Endothelial cell of umbilical vein (primary cell): Measurements from ENCODE around the gene COPE. TPM values are rescaled to one million over a fixed set of nuclear protein-coding genes. Genes with fewer than 3 reads are reported as not detected.
A peak's percentile ranks its signal among the peaks of the same experiment; 100 is the strongest.

Experiments
- BruUV-seq: library from RNA; stranded (reverse); fragments of 400-500 nt; replicated peaks from 2 replicates; lab custom pipeline; 2021; lab: Mats Ljungman, UMichigan
- CTCF ChIA-PET: fragments of 300-600, 350-600 bp; sonication (Branson Sonifier 250); formaldehyde crosslinking; loops from one replicate; lab custom pipeline; 2021; ENCODE audit warnings: antibody characterized with exemption, inconsistent platforms; lab: Charles Lee
- POLR2A ChIA-PET: fragments of 300-600, 350-600 bp; sonication (Branson Sonifier 250); formaldehyde crosslinking; loops from one replicate; lab custom pipeline; 2021; ENCODE audit warnings: antibody characterized with exemption, inconsistent platforms; lab: Charles Lee
- DNase-seq: peaks from one replicate; pipeline ENCODE4 v3.0.0-alpha.2; 2011; ENCODE audit warnings: low read depth, low spot score
- FAIRE-seq: peaks from 2 replicates; lab custom pipeline; 2011; peaks lifted over from hg19 to GRCh38; lab: Jason Lieb, UNC
- H2AFZ ChIP-seq: 2 replicates; pipeline ENCODE4 v1.6.0; 2012; ENCODE audit warnings: low read depth, low read length, control low read depth, inconsistent platforms
- H3K27ac ChIP-seq: 2 replicates; pipeline ENCODE4 v1.5.1; 2011; ENCODE audit warnings: low read depth, mild to moderate bottlenecking, control low read depth, low read length, moderate library complexity; ENCODE audit not compliant: insufficient read depth
- H3K27me3 ChIP-seq, 2 experiments: 2 replicates each; pipeline versions ENCODE4 v1.6.0 to v1.6.1; 2011; ENCODE audit warnings: low read length in 2 of 2, mixed read lengths in 1 of 2; ENCODE audit not compliant: control insufficient read depth in 2 of 2, insufficient read depth in 2 of 2
- H3K36me3 ChIP-seq, 2 experiments: 2 replicates in 1 of 2; 3 replicates in 1 of 2; pipeline ENCODE4 v1.5.1; 2011; ENCODE audit warnings: low read length in 2 of 2, mild to moderate bottlenecking in 1 of 2, moderate library complexity in 1 of 2; ENCODE audit not compliant: control insufficient read depth in 2 of 2, insufficient read depth in 2 of 2; ENCODE audit errors: extremely low read depth in 1 of 2
- H3K4me1 ChIP-seq: 3 replicates; pipeline ENCODE4 v1.5.1; 2011; ENCODE audit warnings: mild to moderate bottlenecking, low read length; ENCODE audit not compliant: control insufficient read depth, insufficient read depth; ENCODE audit errors: extremely low read depth
- H3K4me2 ChIP-seq: 2 replicates; pipeline ENCODE4 v1.6.1; 2011; ENCODE audit warnings: low read length, control low read depth, mixed read lengths; ENCODE audit not compliant: insufficient read depth
- H3K4me3 ChIP-seq, 3 experiments: fragments of 200-600 bp in 1 of 3; sonication (generic), shearing (Covaris generic) in 1 of 3; replicated peaks in 1 of 3; 2 replicates each; pipeline ENCODE4 v1.5.1; 2011 to 2016; ENCODE audit warnings: control low read depth in 3 of 3, low read length in 3 of 3, mild to moderate bottlenecking in 2 of 3, inconsistent platforms in 1 of 3, low read depth in 1 of 3, moderate library complexity in 1 of 3; ENCODE audit not compliant: insufficient read depth in 1 of 3
- H3K79me2 ChIP-seq: 2 replicates; pipeline ENCODE4 v1.6.0; 2012; ENCODE audit warnings: low read length, inconsistent platforms; ENCODE audit not compliant: control insufficient read depth, insufficient read depth
- H3K9ac ChIP-seq: replicated peaks from 2 replicates; pipeline ENCODE3; 2011; ENCODE audit warnings: low read length, control low read depth; ENCODE audit not compliant: insufficient read depth; ENCODE audit errors: extremely low read depth
- H3K9me1 ChIP-seq: replicated peaks from 3 replicates; pipeline ENCODE4 v1.6.0; 2011; ENCODE audit warnings: mild to moderate bottlenecking, low read length; ENCODE audit not compliant: control insufficient read depth, insufficient read depth; ENCODE audit errors: extremely low read depth
- H3K9me3 ChIP-seq: replicated peaks from 2 replicates; pipeline ENCODE4 v1.5.1; 2012; ENCODE audit warnings: low read length, inconsistent platforms; ENCODE audit not compliant: control insufficient read depth, insufficient read depth
- H4K20me1 ChIP-seq: replicated peaks from 2 replicates; pipeline ENCODE3; 2011; ENCODE audit warnings: mild to moderate bottlenecking, low read length; ENCODE audit not compliant: control insufficient read depth, insufficient read depth; ENCODE audit errors: extremely low read depth
- CTCF ChIP-seq, 2 donors: IDR thresholded peaks; 1 replicate in 1 of 2; 2 replicates in 1 of 2; pipeline ENCODE4 v1.5.1; 2011; ENCODE audit warnings: low read length in 2 of 2, mild to moderate bottlenecking in 2 of 2, moderate library complexity in 2 of 2, control low read depth in 1 of 2, inconsistent platforms in 1 of 2, low read depth in 1 of 2; ENCODE audit not compliant: insufficient read depth in 1 of 2; ENCODE audit errors: extremely low read depth in 1 of 2
- EZH2 ChIP-seq: IDR thresholded peaks from 2 replicates; pipeline ENCODE4 v1.6.1; 2012; ENCODE audit warnings: borderline replicate concordance, low read depth, mild to moderate bottlenecking, moderate library complexity, low read length, inconsistent platforms; ENCODE audit not compliant: severe bottlenecking
- FOS ChIP-seq: IDR thresholded peaks from 2 replicates; pipeline ENCODE4 v1.6.1; 2011; ENCODE audit warnings: mild to moderate bottlenecking, low read length, moderate library complexity, borderline replicate concordance; ENCODE audit not compliant: insufficient read depth
- GATA2 ChIP-seq: IDR thresholded peaks from 2 replicates; pipeline ENCODE4 v1.7.0; 2011; ENCODE audit warnings: low read depth, mild to moderate bottlenecking, moderate library complexity, mixed read lengths, low read length; ENCODE audit not compliant: insufficient read length, insufficient read depth
- JUN ChIP-seq: IDR thresholded peaks from 2 replicates; pipeline ENCODE4 v1.6.1; 2011; ENCODE audit warnings: borderline replicate concordance, low read depth; ENCODE audit not compliant: insufficient read length, insufficient read depth
- MAX ChIP-seq: IDR thresholded peaks from 2 replicates; pipeline ENCODE4 v1.6.1; 2011; ENCODE audit not compliant: insufficient read depth, insufficient read length
- MYC ChIP-seq: IDR thresholded peaks from one replicate; pipeline ENCODE4 v1.6.1; 2011; ENCODE audit warnings: mild to moderate bottlenecking, low read depth, low read length
- POLR2A ChIP-seq: IDR thresholded peaks from 2 replicates; pipeline ENCODE4 v1.6.1; 2012; ENCODE audit warnings: low read depth, mild to moderate bottlenecking, control low read depth, low read length
- POLR2AphosphoS5 ChIP-seq: IDR thresholded peaks from 2 replicates; pipeline ENCODE4 v1.6.1; 2012; ENCODE audit warnings: low read depth, mild to moderate bottlenecking, control low read depth, low read length, moderate library complexity; ENCODE audit not compliant: insufficient read depth
- dilution Hi-C: fragments of 300-500 bp; cut with MboI; formaldehyde crosslinking; loops from one replicate; pipeline ENCODE4 v1.15.0; 2019; ENCODE audit warnings: low sequenced_read_pairs; ENCODE audit not compliant: extremely low pct_ligation_motif_present
- intact Hi-C: fragments of 100-400 bp; cut with micrococcal nuclease; formaldehyde crosslinking; loops from one replicate; pipeline ENCODE4 v1.10.0; 2022
- polyA plus RNA-seq, 4 experiments: library from polyadenylated mRNA; depleted of rRNA in 3 of 4; stranded (reverse) in 3 of 4; unstranded in 1 of 4; fragments of >200 nt; gene quantifications; 2 replicates each; pipeline versions ENCODE4 v1.2.1 to v1.2.3, GENCODE V29; 2011 to 2012; ENCODE audit warnings: missing spikeins in 1 of 4
- total RNA-seq: library from RNA; stranded (reverse); gene quantifications from 2 replicates; pipeline ENCODE4 v1.2.3, GENCODE V29; 2021

Gene COPE
- total and polyA plus RNA-seq, 2 donors (not counting 3 experiments of a cell fraction or from before 2014, with no cell fraction given) = 252 to 407 TPM

- intact Hi-C loops (no loop called here), dilution Hi-C loops (no loop called here)
- no peak for TF ChIP-seq CTCF (IDR thresholded peaks at IDR 0.05; ENCODE audit: extremely low read depth in 1 of 2, insufficient read depth in 1 of 2, low read depth in 1 of 2, low read length in 2 of 2)
- TF ChIP-seq EZH2 = no peak
- no TSS peak for BruUV-seq
- Histone ChIP-seq H4K20me1 (no peaks in the 10 kb centered on the region), H3K4me2 (no peak overlapping the region), H3K9me3 (no peaks in the 10 kb centered on the region), H3K4me1 (peaks cover 7% of the 10 kb centered on the region), H2AFZ (no peak overlapping the region), H3K9me1 (no peaks in the 10 kb centered on the region), H3K79me2 (peaks cover 27% of the 10 kb centered on the region), H3K4me3 (no peak overlapping the region), H3K27me3 (no peaks in the 10 kb centered on the region), H3K27ac (no peak overlapping the region), H3K9ac (no peak overlapping the region), H3K36me3 (peaks cover 5 to 13% of the 10 kb centered on the region in 2 experiments)
- no peak for DNase-seq
- ChIA-PET POLR2A (no interaction called here), CTCF (interaction anchor here (2.5 kb wide), 1 partner anchor 44 kb away, joined by 14 read pairs; no protein-coding TSS in a partner anchor)
- FAIRE-seq = no peak
These were observed 23.5 kb upstream of the COPE start for GRCh38 chr19:18942692-18943091.

- ChIA-PET POLR2A (interaction anchor here (0.6 kb wide), 1 partner anchor 33 kb away, joined by 4 read pairs; no protein-coding TSS in a partner anchor), CTCF (interaction anchor here (2.5 kb wide), 1 partner anchor 45 kb away, joined by 14 read pairs; no protein-coding TSS in a partner anchor)
- Histone ChIP-seq H3K4me2 (peak overlapping the region; percentile 58), H3K27me3 (no peaks in the 10 kb centered on the region), H3K79me2 (peaks cover 27% of the 10 kb centered on the region), H3K27ac (no peak overlapping the region), H3K4me3 (peak overlapping the region in 2 of 3 experiments; percentile 32 to 40), H4K20me1 (no peaks in the 10 kb centered on the region), H3K36me3 (peaks cover 5 to 17% of the 10 kb centered on the region in 2 experiments), H3K9me1 (no peaks in the 10 kb centered on the region), H2AFZ (peak overlapping the region; percentile 84), H3K9ac (no peak overlapping the region), H3K9me3 (no peaks in the 10 kb centered on the region), H3K4me1 (peaks cover 7% of the 10 kb centered on the region)
- intact Hi-C loops (loop anchor here (2.0 kb wide), 1 partner anchor 23 kb away; the partner anchor contains the start of genes COPE and DDX49), dilution Hi-C loops (no loop called here)
- BruUV-seq = TSS peak; percentile 1
- TF ChIP-seq EZH2 = no peak
- no peak for TF ChIP-seq JUN
- no peak for TF ChIP-seq POLR2AphosphoS5
- TF ChIP-seq POLR2A = no peak
- TF ChIP-seq GATA2 = no peak
- no peak for TF ChIP-seq MAX
- no peak for TF ChIP-seq FOS
- TF ChIP-seq MYC = no peak
- TF ChIP-seq CTCF (IDR thresholded peaks at IDR 0.05; ENCODE audit: extremely low read depth in 1 of 2, insufficient read depth in 1 of 2, low read depth in 1 of 2, low read length in 2 of 2) = no peak
- FAIRE-seq (no peak), DNase-seq (no peak)
These were observed 22.6 kb upstream of the COPE start for GRCh38 chr19:18941628-18942354.
